ENCODE data around the gene GALNT2. TPM values are rescaled to one million over a fixed set of nuclear protein-coding genes. Genes with fewer than 3 reads are reported as not detected.

The GALNT2 gene
- total and polyA plus RNA-seq, 4 donors, result 47.5 to 182 (median 114) TPM

DNA sequence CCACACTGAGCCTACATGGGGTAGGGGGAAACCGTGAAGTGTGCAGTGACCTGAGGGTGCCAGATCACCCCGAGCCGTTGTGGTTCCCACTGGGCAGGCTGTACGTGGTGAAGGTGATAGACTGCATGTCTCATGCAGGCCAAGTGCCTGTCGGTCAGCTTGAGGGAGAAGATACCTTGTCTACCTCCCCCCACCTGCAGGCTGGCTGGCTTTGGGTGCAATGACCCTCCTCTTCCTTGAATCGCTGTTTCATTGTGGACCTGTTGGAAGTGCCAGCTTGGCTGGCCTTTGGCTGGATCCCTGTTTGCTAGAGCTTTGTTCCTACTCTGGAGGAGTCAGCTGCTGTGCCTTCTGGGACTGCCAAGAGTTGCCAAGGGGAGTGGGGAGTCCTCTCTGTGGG is 92.5 kb downstream of the GALNT2 start:
- Histone ChIP-seq H3K9ac (ENCODE audit: low read depth in 1 of 2, low read length in 2 of 2) (peak overlapping the region in 1 of 2 donors; percentile 13), H3K4me1 (ENCODE audit: control insufficient read depth in 4 of 4, insufficient read depth in 4 of 4, low read length in 3 of 4) (peaks cover 28 to 83% (median 65%) of the 10 kb centered on the region in 4 donors), H3K9me3 (ENCODE audit: control insufficient read depth in 4 of 4, low read length in 3 of 4) (no peaks in the 10 kb centered on the region), H3K4me3 (ENCODE audit: low read depth in 1 of 3, low read length in 3 of 3) (no peak overlapping the region), H3K27ac (ENCODE audit: low read depth in 1 of 2, low read length in 2 of 2) (peak overlapping the region; percentile 91 to 93), H3K27me3 (ENCODE audit: control insufficient read depth in 4 of 4, insufficient read depth in 4 of 4, low read length in 3 of 4) (no peaks in the 10 kb centered on the region), H3K36me3 (ENCODE audit: control insufficient read depth in 4 of 4, insufficient read depth in 3 of 4, low read depth in 1 of 4, low read length in 3 of 4) (no peaks in the 10 kb centered on the region)
- TF ChIP-seq RXRA (IDR thresholded peaks at IDR 0.05) (peak; percentile 96 to 97), RAD21 (IDR thresholded peaks at IDR 0.05) (peak in 1 of 2 donors; percentile 52), HNF4G (IDR thresholded peaks at IDR 0.05) (peak; percentile 35), YY1 (IDR thresholded peaks at IDR 0.05) (no peak), JUND (IDR thresholded peaks at IDR 0.05) (peak in 1 of 2 donors; percentile 40), SP1 (IDR thresholded peaks at IDR 0.05) (peak; percentile 87), HNF4A (conservative IDR thresholded peaks at IDR 0.05) (peak; percentile 74 to 83), FOXA2 (IDR thresholded peaks at IDR 0.05) (peak; percentile 50)
- TF ChIP-seq, protein P1, sequence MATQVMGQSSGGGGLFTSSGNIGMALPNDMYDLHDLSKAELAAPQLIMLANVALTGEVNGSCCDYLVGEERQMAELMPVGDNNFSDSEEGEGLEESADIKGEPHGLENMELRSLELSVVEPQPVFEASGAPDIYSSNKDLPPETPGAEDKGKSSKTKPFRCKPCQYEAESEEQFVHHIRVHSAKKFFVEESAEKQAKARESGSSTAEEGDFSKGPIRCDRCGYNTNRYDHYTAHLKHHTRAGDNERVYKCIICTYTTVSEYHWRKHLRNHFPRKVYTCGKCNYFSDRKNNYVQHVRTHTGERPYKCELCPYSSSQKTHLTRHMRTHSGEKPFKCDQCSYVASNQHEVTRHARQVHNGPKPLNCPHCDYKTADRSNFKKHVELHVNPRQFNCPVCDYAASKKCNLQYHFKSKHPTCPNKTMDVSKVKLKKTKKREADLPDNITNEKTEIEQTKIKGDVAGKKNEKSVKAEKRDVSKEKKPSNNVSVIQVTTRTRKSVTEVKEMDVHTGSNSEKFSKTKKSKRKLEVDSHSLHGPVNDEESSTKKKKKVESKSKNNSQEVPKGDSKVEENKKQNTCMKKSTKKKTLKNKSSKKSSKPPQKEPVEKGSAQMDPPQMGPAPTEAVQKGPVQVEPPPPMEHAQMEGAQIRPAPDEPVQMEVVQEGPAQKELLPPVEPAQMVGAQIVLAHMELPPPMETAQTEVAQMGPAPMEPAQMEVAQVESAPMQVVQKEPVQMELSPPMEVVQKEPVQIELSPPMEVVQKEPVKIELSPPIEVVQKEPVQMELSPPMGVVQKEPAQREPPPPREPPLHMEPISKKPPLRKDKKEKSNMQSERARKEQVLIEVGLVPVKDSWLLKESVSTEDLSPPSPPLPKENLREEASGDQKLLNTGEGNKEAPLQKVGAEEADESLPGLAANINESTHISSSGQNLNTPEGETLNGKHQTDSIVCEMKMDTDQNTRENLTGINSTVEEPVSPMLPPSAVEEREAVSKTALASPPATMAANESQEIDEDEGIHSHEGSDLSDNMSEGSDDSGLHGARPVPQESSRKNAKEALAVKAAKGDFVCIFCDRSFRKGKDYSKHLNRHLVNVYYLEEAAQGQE (IDR thresholded peaks at IDR 0.05), result no peak
- TF ChIP-seq, protein P2, sequence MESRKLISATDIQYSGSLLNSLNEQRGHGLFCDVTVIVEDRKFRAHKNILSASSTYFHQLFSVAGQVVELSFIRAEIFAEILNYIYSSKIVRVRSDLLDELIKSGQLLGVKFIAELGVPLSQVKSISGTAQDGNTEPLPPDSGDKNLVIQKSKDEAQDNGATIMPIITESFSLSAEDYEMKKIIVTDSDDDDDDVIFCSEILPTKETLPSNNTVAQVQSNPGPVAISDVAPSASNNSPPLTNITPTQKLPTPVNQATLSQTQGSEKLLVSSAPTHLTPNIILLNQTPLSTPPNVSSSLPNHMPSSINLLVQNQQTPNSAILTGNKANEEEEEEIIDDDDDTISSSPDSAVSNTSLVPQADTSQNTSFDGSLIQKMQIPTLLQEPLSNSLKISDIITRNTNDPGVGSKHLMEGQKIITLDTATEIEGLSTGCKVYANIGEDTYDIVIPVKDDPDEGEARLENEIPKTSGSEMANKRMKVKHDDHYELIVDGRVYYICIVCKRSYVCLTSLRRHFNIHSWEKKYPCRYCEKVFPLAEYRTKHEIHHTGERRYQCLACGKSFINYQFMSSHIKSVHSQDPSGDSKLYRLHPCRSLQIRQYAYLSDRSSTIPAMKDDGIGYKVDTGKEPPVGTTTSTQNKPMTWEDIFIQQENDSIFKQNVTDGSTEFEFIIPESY (IDR thresholded peaks at IDR 0.05), result peak; percentile 42
- TF ChIP-seq, protein P3, sequence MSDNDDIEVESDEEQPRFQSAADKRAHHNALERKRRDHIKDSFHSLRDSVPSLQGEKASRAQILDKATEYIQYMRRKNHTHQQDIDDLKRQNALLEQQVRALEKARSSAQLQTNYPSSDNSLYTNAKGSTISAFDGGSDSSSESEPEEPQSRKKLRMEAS (IDR thresholded peaks at IDR 0.05), result no peak
- WGBS, result 40% methylated on average over 6 of the region's 6 CpGs
- no peak for DNase-seq (ENCODE audit: low spot score)

DNA sequence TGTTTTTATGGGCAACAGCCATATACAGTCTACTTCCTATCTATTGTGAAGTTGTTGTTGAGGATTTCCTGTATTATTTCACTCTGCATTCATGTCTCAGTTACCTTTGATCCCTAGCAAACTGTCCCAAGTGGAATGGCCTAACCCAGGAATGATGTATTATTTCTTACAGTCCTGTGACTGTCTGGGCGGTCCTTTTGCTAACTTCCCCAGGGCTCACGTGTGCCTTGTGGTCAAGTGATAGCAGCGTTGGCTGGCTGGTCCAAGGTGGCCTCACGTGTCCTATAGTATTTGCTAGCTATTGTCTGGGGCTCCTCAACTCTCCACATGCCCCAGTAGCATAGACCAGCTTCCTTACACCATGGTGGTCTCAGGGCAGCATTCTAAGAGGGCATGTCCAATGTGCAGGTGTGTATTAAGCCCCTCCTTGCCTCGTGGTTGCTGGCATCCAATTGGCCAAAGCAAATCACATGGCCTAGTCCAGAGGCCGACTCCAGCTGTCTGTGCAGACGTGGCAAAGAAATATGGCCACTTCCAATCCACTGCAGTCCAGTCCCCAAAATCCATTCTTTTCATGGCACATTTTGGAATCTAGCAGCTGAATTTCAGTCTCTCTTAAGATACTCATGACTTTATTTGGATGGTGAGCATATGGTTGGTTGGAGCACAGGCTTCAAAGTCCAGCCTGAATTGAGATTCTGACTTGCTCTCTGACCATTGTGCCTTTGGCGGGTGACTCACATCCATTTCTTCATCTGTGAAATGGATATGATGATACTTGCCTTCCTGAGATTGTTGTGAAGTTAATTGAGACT is 94.1 kb downstream of the GALNT2 start:
- DNase-seq (ENCODE audit: low spot score), result peak; percentile 29
- H3K36me3 ChIP-seq (ENCODE audit: control insufficient read depth in 4 of 4, insufficient read depth in 3 of 4, low read depth in 1 of 4, low read length in 3 of 4), result no peaks in the 10 kb centered on the region
- TF ChIP-seq JUND (IDR thresholded peaks at IDR 0.05) (peak in 1 of 2 donors; percentile 58), YY1 (IDR thresholded peaks at IDR 0.05) (peak; percentile 41), SP1 (IDR thresholded peaks at IDR 0.05) (peak; percentile 24), HNF4A (conservative IDR thresholded peaks at IDR 0.05) (peak; percentile 68 to 87), FOXA2 (IDR thresholded peaks at IDR 0.05) (no peak), RXRA (IDR thresholded peaks at IDR 0.05) (peak in 1 of 2 donors; percentile 66), TAF1 (conservative IDR thresholded peaks at IDR 0.05) (no peak), HNF4G (IDR thresholded peaks at IDR 0.05) (no peak)
- TF ChIP-seq, protein P2 (IDR thresholded peaks at IDR 0.05), result no peak
- TF ChIP-seq, protein P4, sequence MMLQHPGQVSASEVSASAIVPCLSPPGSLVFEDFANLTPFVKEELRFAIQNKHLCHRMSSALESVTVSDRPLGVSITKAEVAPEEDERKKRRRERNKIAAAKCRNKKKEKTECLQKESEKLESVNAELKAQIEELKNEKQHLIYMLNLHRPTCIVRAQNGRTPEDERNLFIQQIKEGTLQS (IDR thresholded peaks at IDR 0.05), result no peak
- peaks cover 25 to 88% (median 65%) of the 10 kb centered on the region in 4 donors for H3K4me1 ChIP-seq (ENCODE audit: control insufficient read depth in 4 of 4, insufficient read depth in 4 of 4, low read length in 3 of 4)
- no peak overlapping the region for H3K9ac ChIP-seq (ENCODE audit: low read depth in 1 of 2, low read length in 2 of 2)
- H3K27me3 ChIP-seq (ENCODE audit: control insufficient read depth in 4 of 4, insufficient read depth in 4 of 4, low read length in 3 of 4), result no peaks in the 10 kb centered on the region
- no peak overlapping the region for H3K4me3 ChIP-seq (ENCODE audit: low read depth in 1 of 3, low read length in 3 of 3)
- peak overlapping the region; percentile 47 to 91 for H3K27ac ChIP-seq (ENCODE audit: low read depth in 1 of 2, low read length in 2 of 2)
- H3K9me3 ChIP-seq (ENCODE audit: control insufficient read depth in 4 of 4, low read length in 3 of 4), result no peaks in the 10 kb centered on the region
- 76% methylated on average over 8 of the region's 8 CpGs for WGBS
